Neuronal stem cell (in vitro differentiated cells): ENCODE data around the gene PTPRT.
"Not testable (repeated sequence)": the region's sequence is repeated elsewhere in the genome, so short reads cannot be mapped to it uniquely, and the experiment has no call there.

Source experiments
- DNase-seq: peaks from one replicate; pipeline ENCODE4 v3.0.0-alpha.2; 2013; ENCODE audit warnings: low spot score
- H2AFZ ChIP-seq: one replicate; pipeline ENCODE4 v1.6.1; 2013; ENCODE audit warnings: mild to moderate bottlenecking, low read length, inconsistent platforms
- H2AK5ac ChIP-seq: 2 replicates; pipeline ENCODE4 v1.6.1; 2013; ENCODE audit warnings: low read depth, mild to moderate bottlenecking, inconsistent platforms, low read length, moderate library complexity, mixed read lengths
- H2BK120ac ChIP-seq: 2 replicates; pipeline ENCODE4 v1.6.1; 2013; ENCODE audit warnings: low read depth, mild to moderate bottlenecking, inconsistent platforms, low read length, moderate library complexity, mixed read lengths
- H2BK12ac ChIP-seq: one replicate; pipeline ENCODE4 v1.6.1; 2013; ENCODE audit warnings: low read length, inconsistent platforms
- H2BK15ac ChIP-seq: 2 replicates; pipeline ENCODE4 v1.6.1; 2013; ENCODE audit warnings: mild to moderate bottlenecking, low read length, inconsistent platforms, mixed read lengths
- H2BK5ac ChIP-seq: one replicate; pipeline ENCODE4 v1.6.1; 2013; ENCODE audit warnings: inconsistent platforms, mild to moderate bottlenecking, low read length, moderate library complexity
- H3K14ac ChIP-seq: one replicate; pipeline ENCODE4 v1.6.1; 2013; ENCODE audit warnings: low read length, inconsistent platforms
- H3K18ac ChIP-seq: 2 replicates; pipeline ENCODE4 v1.6.1; 2013; ENCODE audit warnings: low read length, inconsistent platforms
- H3K23ac ChIP-seq: 2 replicates; pipeline ENCODE4 v1.6.1; 2013; ENCODE audit warnings: low read depth, mild to moderate bottlenecking, mixed read lengths, low read length, inconsistent platforms; ENCODE audit not compliant: poor library complexity
- H3K27ac ChIP-seq: replicated peaks from 3 replicates; pipeline ENCODE4 v1.5.1; 2013; ENCODE audit warnings: low read length, inconsistent platforms
- H3K27me3 ChIP-seq, 3 experiments: 2 replicates each; pipeline ENCODE4 v1.6.1; 2013; ENCODE audit warnings: low read length in 3 of 3, mild to moderate bottlenecking in 2 of 3, inconsistent platforms in 1 of 3, low read depth in 1 of 3, mixed read lengths in 1 of 3, moderate library complexity in 1 of 3; ENCODE audit not compliant: control insufficient read depth in 3 of 3, insufficient read depth in 3 of 3
- H3K36me3 ChIP-seq, 2 donors: replicated peaks in 1 of 2; 2 replicates each; pipeline ENCODE4 v1.6.1; 2013; ENCODE audit warnings: low read length in 2 of 2; ENCODE audit not compliant: control insufficient read depth in 2 of 2, insufficient read depth in 2 of 2
- H3K4ac ChIP-seq: 2 replicates; pipeline ENCODE4 v1.6.1; 2013; ENCODE audit warnings: inconsistent platforms, mild to moderate bottlenecking, low read length, moderate library complexity
- H3K4me1 ChIP-seq, 2 donors: 1 replicate in 1 of 2; 2 replicates in 1 of 2; pipeline ENCODE4 v1.6.1; 2013; ENCODE audit warnings: low read length in 2 of 2, low read depth in 1 of 2; ENCODE audit not compliant: control insufficient read depth in 2 of 2, insufficient read depth in 1 of 2
- H3K4me2 ChIP-seq: one replicate; pipeline ENCODE4 v1.6.1; 2013; ENCODE audit warnings: mild to moderate bottlenecking, low read length, inconsistent platforms; ENCODE audit not compliant: insufficient read depth, poor library complexity, severe bottlenecking
- H3K4me3 ChIP-seq, 2 donors: 2 replicates each; pipeline ENCODE4 v1.5.1; 2013; ENCODE audit warnings: low read length in 2 of 2, mild to moderate bottlenecking in 2 of 2, inconsistent platforms in 1 of 2, moderate library complexity in 1 of 2
- H3K79me1 ChIP-seq: one replicate; pipeline ENCODE4 v1.6.1; 2013; ENCODE audit warnings: low read depth, mild to moderate bottlenecking, inconsistent platforms, low read length, moderate library complexity
- H3K9ac ChIP-seq: one replicate; pipeline ENCODE4 v1.6.1; 2013; ENCODE audit warnings: mild to moderate bottlenecking, low read depth, low read length, inconsistent platforms; ENCODE audit not compliant: poor library complexity
- H3K9me3 ChIP-seq, 2 donors: replicated peaks in 1 of 2; 2 replicates each; pipeline versions ENCODE3 to v1.6.1; 2013; ENCODE audit warnings: low read length in 2 of 2, mild to moderate bottlenecking in 2 of 2, inconsistent platforms in 1 of 2, low read depth in 1 of 2, mixed read lengths in 1 of 2, moderate library complexity in 1 of 2; ENCODE audit not compliant: control insufficient read depth in 2 of 2, insufficient read depth in 1 of 2
- H4K8ac ChIP-seq: one replicate; pipeline ENCODE4 v1.6.1; 2013; ENCODE audit warnings: low read depth, mild to moderate bottlenecking, inconsistent platforms, low read length, moderate library complexity
- H4K91ac ChIP-seq: one replicate; pipeline ENCODE4 v1.6.1; 2013; ENCODE audit warnings: low read length, low read depth, mild to moderate bottlenecking, inconsistent platforms; ENCODE audit not compliant: poor library complexity
- WGBS, 2 donors: extraction: QIAGEN DNeasy Blood & Tissue Kit; methylation state at CpG; one replicate each; pipeline ENCODE4 v1.1.7; 2013; ENCODE audit warnings: missing lambda C conversion rate in 2 of 2, mixed read lengths in 1 of 2; ENCODE audit not compliant: insufficient read length in 2 of 2, insufficient replicate concordance in 1 of 2; ENCODE audit errors: extremely low coverage in 2 of 2; 5-methylcytosine and 5-hydroxymethylcytosine counted together

PTPRT gene

GRCh38 chr20:42915081-42915480 is 274.6 kb downstream of the PTPRT start:
- no peak overlapping the region for H2BK5ac ChIP-seq
- peak overlapping the region; percentile 11 for H3K18ac ChIP-seq
- no peak overlapping the region for H3K4me3 ChIP-seq
- no peak overlapping the region for H2BK120ac ChIP-seq
- no peak for DNase-seq
- no peak overlapping the region for H4K8ac ChIP-seq
- H3K79me1 ChIP-seq: no peaks in the 10 kb centered on the region
- H3K14ac ChIP-seq: no peak overlapping the region
- no peak overlapping the region for H4K91ac ChIP-seq
- H3K36me3 ChIP-seq: no peaks in the 10 kb centered on the region
- H2BK12ac ChIP-seq: no peak overlapping the region
- no peak overlapping the region for H2AK5ac ChIP-seq
- no CpG with 5 or more reads among the region's 8 CpGs for WGBS, 2 donors
- H3K4ac ChIP-seq: no peak overlapping the region
- no peak overlapping the region for H3K23ac ChIP-seq
- peaks cover 0 to 2% of the 10 kb centered on the region in 2 donors for H3K4me1 ChIP-seq
- H3K27ac ChIP-seq: no peak overlapping the region
- no peak overlapping the region for H3K4me2 ChIP-seq
- H2BK15ac ChIP-seq: no peak overlapping the region
- no peak overlapping the region for H2AFZ ChIP-seq
- H3K27me3 ChIP-seq: no peaks in the 10 kb centered on the region
- H3K9me3 ChIP-seq: peaks cover 0 to 4% of the 10 kb centered on the region in 2 donors
- H3K9ac ChIP-seq: no peak overlapping the region

- Histone ChIP-seq H2AK5ac (no peak overlapping the region), H2BK5ac (no peak overlapping the region), H2BK15ac (no peak overlapping the region), H3K9ac (no peak overlapping the region), H4K8ac (no peak overlapping the region), H3K23ac (no peak overlapping the region), H3K4me3 (no peak overlapping the region), H2BK12ac (no peak overlapping the region), H2AFZ (no peak overlapping the region), H3K4ac (no peak overlapping the region), H2BK120ac (no peak overlapping the region), H3K18ac (no peak overlapping the region), H3K4me1 (peaks cover 0 to 2% of the 10 kb centered on the region in 2 donors), H3K4me2 (no peak overlapping the region), H4K91ac (no peak overlapping the region), H3K27ac (no peak overlapping the region), H3K14ac (no peak overlapping the region), H3K9me3 (peaks cover 0 to 4% of the 10 kb centered on the region in 2 donors), H3K36me3 (no peaks in the 10 kb centered on the region), H3K27me3 (no peaks in the 10 kb centered on the region), H3K79me1 (no peaks in the 10 kb centered on the region)
- no peak for DNase-seq
- WGBS, 2 donors: no CpG with 5 or more reads among the region's 5 CpGs
Observed at GRCh38 chr20:42914302-42914701, 275.4 kb downstream of the PTPRT start.

GRCh38 chr20:42910808-42911207 is 278.9 kb downstream of the PTPRT start:
- H2BK120ac ChIP-seq, H3K9ac ChIP-seq, H4K91ac ChIP-seq, H3K18ac ChIP-seq, H2BK15ac ChIP-seq, H3K79me1 ChIP-seq, H2BK5ac ChIP-seq, H3K14ac ChIP-seq, H3K4me3 ChIP-seq, H2AFZ ChIP-seq, H3K4ac ChIP-seq, H3K4me2 ChIP-seq, H3K4me1 ChIP-seq, DNase-seq, H3K23ac ChIP-seq, H2AK5ac ChIP-seq, H4K8ac ChIP-seq, H3K36me3 ChIP-seq, H3K27ac ChIP-seq, H3K27me3 ChIP-seq, H3K9me3 ChIP-seq, H2BK12ac ChIP-seq: not testable (repeated sequence)
- no CpG with 5 or more reads among the region's 2 CpGs for WGBS, 2 donors

- H3K4me3 ChIP-seq: no peak overlapping the region
- no peak overlapping the region for H3K23ac ChIP-seq
- no peak overlapping the region for H3K4me2 ChIP-seq
- no peak overlapping the region for H4K91ac ChIP-seq
- no peak overlapping the region for H3K4ac ChIP-seq
- H3K9ac ChIP-seq: no peak overlapping the region
- H2BK12ac ChIP-seq: no peak overlapping the region
- peaks cover 0 to 3% of the 10 kb centered on the region in 2 donors for H3K9me3 ChIP-seq
- no peak overlapping the region for H3K14ac ChIP-seq
- H4K8ac ChIP-seq: no peak overlapping the region
- WGBS, 2 donors: no CpG with 5 or more reads among the region's 3 CpGs
- H3K27me3 ChIP-seq: no peaks in the 10 kb centered on the region
- no peaks in the 10 kb centered on the region for H3K79me1 ChIP-seq
- H3K36me3 ChIP-seq: no peaks in the 10 kb centered on the region
- H2BK15ac ChIP-seq: no peak overlapping the region
- H2BK5ac ChIP-seq: no peak overlapping the region
- no peaks in the 10 kb centered on the region for H3K4me1 ChIP-seq
- H2AFZ ChIP-seq: no peak overlapping the region
- H3K18ac ChIP-seq: no peak overlapping the region
- H2AK5ac ChIP-seq: no peak overlapping the region
- no peak overlapping the region for H3K27ac ChIP-seq
- no peak for DNase-seq
- no peak overlapping the region for H2BK120ac ChIP-seq
Observed at GRCh38 chr20:42907730-42908129, 282.0 kb downstream of the PTPRT start.
